ENCODE results near the gene RCAN1. TPM values are rescaled to one million over a fixed set of nuclear protein-coding genes. Genes with fewer than 3 reads are reported as not detected.

The RCAN1 gene
- total and polyA plus RNA-seq, 2 of the 8 experiments (the other 6 are each of a cell fraction or from before 2014, with no cell fraction given) = 1.7 to 6.4 TPM

- TF ChIP-seq, protein P1, sequence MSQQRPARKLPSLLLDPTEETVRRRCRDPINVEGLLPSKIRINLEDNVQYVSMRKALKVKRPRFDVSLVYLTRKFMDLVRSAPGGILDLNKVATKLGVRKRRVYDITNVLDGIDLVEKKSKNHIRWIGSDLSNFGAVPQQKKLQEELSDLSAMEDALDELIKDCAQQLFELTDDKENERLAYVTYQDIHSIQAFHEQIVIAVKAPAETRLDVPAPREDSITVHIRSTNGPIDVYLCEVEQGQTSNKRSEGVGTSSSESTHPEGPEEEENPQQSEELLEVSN (IDR thresholded peaks at IDR 0.05) = no peak
Observed at GRCh38 chr21:34536311-34536710, 78.6 kb downstream of the RCAN1 start (continued).
